ENCODE data around the gene CD4. TPM values are rescaled to one million over a fixed set of nuclear protein-coding genes. Genes with fewer than 3 reads are reported as not detected.

CD4 gene
- total RNA-seq, 4 donors from 2014 or later, result 16.4 to 65.4 (median 29.6) TPM

DNA sequence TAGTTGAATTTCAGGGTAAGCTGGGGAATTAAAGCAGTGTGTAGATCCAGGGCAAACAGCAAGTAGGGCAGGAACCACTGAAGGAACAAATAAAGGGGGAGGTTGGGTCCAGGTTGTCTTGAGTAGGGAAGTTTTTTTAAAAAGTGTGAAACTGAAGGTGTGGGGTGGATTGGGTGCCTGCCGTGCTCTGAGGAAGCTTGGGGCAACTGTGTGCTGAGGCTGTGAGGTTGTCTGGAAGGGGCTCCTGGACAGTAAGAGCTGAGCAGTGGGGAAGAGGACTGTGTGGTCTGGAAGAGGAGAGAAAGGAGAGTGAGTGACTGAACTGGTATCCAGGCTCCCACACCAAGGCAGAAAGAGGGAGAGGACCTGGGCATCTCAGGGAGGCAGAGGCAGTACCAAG lies 21.4 kb downstream of the CD4 start:
- TF ChIP-seq, protein P1, sequence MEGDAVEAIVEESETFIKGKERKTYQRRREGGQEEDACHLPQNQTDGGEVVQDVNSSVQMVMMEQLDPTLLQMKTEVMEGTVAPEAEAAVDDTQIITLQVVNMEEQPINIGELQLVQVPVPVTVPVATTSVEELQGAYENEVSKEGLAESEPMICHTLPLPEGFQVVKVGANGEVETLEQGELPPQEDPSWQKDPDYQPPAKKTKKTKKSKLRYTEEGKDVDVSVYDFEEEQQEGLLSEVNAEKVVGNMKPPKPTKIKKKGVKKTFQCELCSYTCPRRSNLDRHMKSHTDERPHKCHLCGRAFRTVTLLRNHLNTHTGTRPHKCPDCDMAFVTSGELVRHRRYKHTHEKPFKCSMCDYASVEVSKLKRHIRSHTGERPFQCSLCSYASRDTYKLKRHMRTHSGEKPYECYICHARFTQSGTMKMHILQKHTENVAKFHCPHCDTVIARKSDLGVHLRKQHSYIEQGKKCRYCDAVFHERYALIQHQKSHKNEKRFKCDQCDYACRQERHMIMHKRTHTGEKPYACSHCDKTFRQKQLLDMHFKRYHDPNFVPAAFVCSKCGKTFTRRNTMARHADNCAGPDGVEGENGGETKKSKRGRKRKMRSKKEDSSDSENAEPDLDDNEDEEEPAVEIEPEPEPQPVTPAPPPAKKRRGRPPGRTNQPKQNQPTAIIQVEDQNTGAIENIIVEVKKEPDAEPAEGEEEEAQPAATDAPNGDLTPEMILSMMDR (IDR thresholded peaks at IDR 0.05; ENCODE audit: low read depth), result no peak

DNA sequence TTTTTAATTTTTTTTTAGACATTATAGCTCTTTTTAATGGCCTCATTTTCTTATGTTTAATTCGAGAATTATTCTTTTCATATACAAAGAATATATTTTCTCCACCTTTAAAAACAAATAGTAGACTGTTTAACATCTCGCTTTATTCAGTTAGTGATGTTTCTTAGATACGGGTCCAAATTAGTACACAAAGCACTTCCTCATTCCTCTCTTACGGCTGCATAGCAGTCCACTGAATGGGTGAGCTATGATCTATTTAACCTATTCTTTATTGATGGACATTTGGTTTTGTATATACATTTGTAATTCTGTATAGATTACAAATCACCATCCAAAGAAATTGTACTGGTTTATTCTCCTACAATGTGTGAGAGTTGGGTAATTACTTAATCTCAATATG lies 24.0 kb downstream of the CD4 start:
- TF ChIP-seq, protein P1 (IDR thresholded peaks at IDR 0.05; ENCODE audit: low read depth), result no peak

DNA sequence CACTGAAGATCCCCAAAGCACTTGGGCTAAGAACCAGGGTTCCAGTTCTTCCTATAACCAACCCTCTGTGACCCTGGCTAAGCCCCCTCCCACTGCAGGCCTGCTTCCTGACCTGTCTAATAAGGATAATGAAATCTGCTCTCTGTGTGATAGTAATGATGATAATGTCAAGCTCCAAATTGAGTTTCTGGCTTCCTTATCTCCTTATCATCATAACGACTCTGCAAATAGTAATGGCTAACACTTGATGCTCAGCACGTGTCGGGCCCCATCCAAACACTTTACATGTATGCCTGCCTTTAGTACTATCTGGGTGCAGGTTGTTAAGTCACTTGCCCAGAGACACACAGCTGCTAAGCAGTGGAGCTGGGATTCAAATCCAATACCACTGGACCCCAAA lies 27.3 kb downstream of the CD4 start:
- TF ChIP-seq, protein P1 (IDR thresholded peaks at IDR 0.05; ENCODE audit: low read depth), result no peak

DNA sequence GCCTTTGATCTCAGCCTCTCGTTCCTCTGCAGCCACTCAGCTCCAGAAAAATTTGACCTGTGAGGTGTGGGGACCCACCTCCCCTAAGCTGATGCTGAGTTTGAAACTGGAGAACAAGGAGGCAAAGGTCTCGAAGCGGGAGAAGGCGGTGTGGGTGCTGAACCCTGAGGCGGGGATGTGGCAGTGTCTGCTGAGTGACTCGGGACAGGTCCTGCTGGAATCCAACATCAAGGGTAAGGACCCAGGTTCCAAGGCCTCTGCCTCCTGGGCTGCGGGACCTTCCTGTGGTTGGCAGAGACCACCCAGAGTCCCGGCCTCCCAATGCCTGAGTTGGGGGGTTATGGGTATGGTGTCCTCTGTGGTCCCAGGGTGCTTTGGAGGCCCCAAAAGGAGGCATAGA lies 27.8 kb downstream of the CD4 start:
- TF ChIP-seq, protein P1 (IDR thresholded peaks at IDR 0.05; ENCODE audit: low read depth), result no peak

GRCh38 chr12:6817662-6818157 lies 28.4 kb downstream of the CD4 start:
- TF ChIP-seq, protein P1 (IDR thresholded peaks at IDR 0.05; ENCODE audit: low read depth), result no peak

DNA sequence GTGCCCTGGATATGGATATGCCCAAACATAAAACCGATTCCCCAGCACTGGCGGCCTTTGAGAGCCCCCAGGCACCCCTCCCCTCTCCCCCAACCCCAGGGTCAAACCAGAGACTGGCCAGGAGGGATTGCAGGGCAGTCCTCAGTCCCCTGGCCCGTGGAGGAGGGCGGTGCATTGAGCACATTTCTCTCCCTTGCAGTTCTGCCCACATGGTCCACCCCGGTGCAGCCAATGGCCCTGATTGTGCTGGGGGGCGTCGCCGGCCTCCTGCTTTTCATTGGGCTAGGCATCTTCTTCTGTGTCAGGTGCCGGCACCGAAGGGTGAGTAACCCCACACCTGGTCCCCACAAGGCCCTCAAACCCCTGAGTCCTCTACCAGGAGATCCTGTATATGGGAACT lies 28.9 kb downstream of the CD4 start:
- TF ChIP-seq, protein P1 (IDR thresholded peaks at IDR 0.05; ENCODE audit: low read depth), result no peak

DNA sequence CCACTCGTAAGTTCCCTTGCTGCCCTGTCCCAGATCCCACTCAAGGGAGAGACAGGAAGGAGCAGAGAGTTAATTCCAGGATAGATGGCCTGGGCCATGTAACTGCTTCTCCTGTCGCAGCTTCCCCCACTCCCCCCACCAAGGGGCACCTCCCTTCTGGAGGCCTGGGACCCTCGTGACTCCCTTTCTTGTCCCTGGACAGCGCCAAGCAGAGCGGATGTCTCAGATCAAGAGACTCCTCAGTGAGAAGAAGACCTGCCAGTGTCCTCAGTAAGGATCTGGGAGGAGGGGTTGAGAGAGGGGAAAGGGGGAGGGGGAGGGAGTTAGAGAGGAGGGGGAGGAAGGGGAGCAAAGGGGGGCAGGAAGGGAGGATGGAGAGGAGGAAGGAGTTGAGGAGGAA lies 29.3 kb downstream of the CD4 start:
- TF ChIP-seq, protein P1 (IDR thresholded peaks at IDR 0.05; ENCODE audit: low read depth), result no peak

Data from subcutaneous adipose tissue (tissue), 4 donors.